Nephron (organoid): ENCODE results near the gene GRPEL1.

ENCODE experiments used
- H3K27ac Mint-ChIP-seq, 3 experiments: 2 replicates each; pipeline ENCODE4 v1.8.0; 2020; ENCODE audit warnings: mixed read lengths in 3 of 3, mild to moderate bottlenecking in 2 of 3, moderate library complexity in 1 of 3
- H3K27me3 Mint-ChIP-seq: 2 replicates; pipeline ENCODE4 v1.8.0; 2021; ENCODE audit warnings: low read depth, mild to moderate bottlenecking, moderate library complexity, mixed read lengths
- H3K36me3 Mint-ChIP-seq: 2 replicates; pipeline ENCODE4 v1.8.0; 2020; ENCODE audit warnings: low read depth, mixed read lengths
- H3K4me1 Mint-ChIP-seq: 2 replicates; pipeline ENCODE4 v1.8.0; 2020; ENCODE audit warnings: mixed read lengths
- H3K4me3 Mint-ChIP-seq, 3 experiments: 2 replicates each; pipeline ENCODE4 v1.8.0; 2020; ENCODE audit warnings: mild to moderate bottlenecking in 3 of 3, mixed read lengths in 3 of 3, moderate library complexity in 2 of 3
- H3K9me3 Mint-ChIP-seq: 2 replicates; pipeline ENCODE4 v1.8.0; 2020; ENCODE audit warnings: mixed read lengths
- CTCF ChIP-seq, 3 experiments: fragments of 200-600 bp; sonication (generic); IDR thresholded peaks; one replicate each; pipeline ENCODE4 v1.5.0; 2021; ENCODE audit warnings: antibody characterized with exemption in 3 of 3; ENCODE audit not compliant: unreplicated experiment in 3 of 3

GRPEL1 gene

GRCh38 chr4:7058792-7059191, 9.1 kb downstream of the GRPEL1 start:
- Mint-ChIP-seq H3K4me1 (peaks cover 5% of the 10 kb centered on the region), H3K27ac (no peak overlapping the region), H3K4me3 (no peak overlapping the region), H3K27me3 (no peaks in the 10 kb centered on the region), H3K36me3 (peaks cover 63% of the 10 kb centered on the region), H3K9me3 (no peaks in the 10 kb centered on the region)
- no peak for TF ChIP-seq CTCF (IDR thresholded peaks at IDR 0.05; ENCODE audit: unreplicated experiment in 3 of 3)

- Mint-ChIP-seq H3K27ac (no peak overlapping the region), H3K4me1 (no peaks in the 10 kb centered on the region)
- TF ChIP-seq CTCF (IDR thresholded peaks at IDR 0.05; ENCODE audit: unreplicated experiment in 3 of 3) = no peak
Measured at GRCh38 chr4:7055990-7056325, 11.9 kb downstream of the GRPEL1 start.

GRCh38 chr4:7055111-7055989, 12.5 kb downstream of the GRPEL1 start:
- Mint-ChIP-seq H3K9me3 (no peaks in the 10 kb centered on the region), H3K4me1 (no peaks in the 10 kb centered on the region), H3K27ac (no peak overlapping the region), H3K36me3 (peaks cover 34% of the 10 kb centered on the region), H3K27me3 (no peaks in the 10 kb centered on the region), H3K4me3 (no peak overlapping the region)
- TF ChIP-seq CTCF (IDR thresholded peaks at IDR 0.05; ENCODE audit: unreplicated experiment in 3 of 3) = no peak

More at GRCh38 chr4:7055990-7056325, 11.9 kb downstream of the GRPEL1 start:
- peaks cover 37% of the 10 kb centered on the region for H3K36me3 Mint-ChIP-seq
- no peaks in the 10 kb centered on the region for H3K9me3 Mint-ChIP-seq
- no peaks in the 10 kb centered on the region for H3K27me3 Mint-ChIP-seq
- H3K4me3 Mint-ChIP-seq = no peak overlapping the region

GRCh38 chr4:7054106-7054880, 13.6 kb downstream of the GRPEL1 start:
- Mint-ChIP-seq H3K4me3 (no peak overlapping the region), H3K36me3 (peaks cover 34% of the 10 kb centered on the region), H3K27me3 (no peaks in the 10 kb centered on the region), H3K27ac (no peak overlapping the region), H3K4me1 (no peaks in the 10 kb centered on the region), H3K9me3 (no peaks in the 10 kb centered on the region)
- TF ChIP-seq CTCF (IDR thresholded peaks at IDR 0.05; ENCODE audit: unreplicated experiment in 3 of 3) = no peak

GRCh38 chr4:7052923-7053715, 14.7 kb downstream of the GRPEL1 start:
- H3K4me1 Mint-ChIP-seq = peaks cover 5% of the 10 kb centered on the region
- no peak overlapping the region for H3K27ac Mint-ChIP-seq
- no peaks in the 10 kb centered on the region for H3K27me3 Mint-ChIP-seq
- H3K36me3 Mint-ChIP-seq = peaks cover 27% of the 10 kb centered on the region
- no peaks in the 10 kb centered on the region for H3K9me3 Mint-ChIP-seq
- no peak overlapping the region for H3K4me3 Mint-ChIP-seq
- TF ChIP-seq CTCF (IDR thresholded peaks at IDR 0.05; ENCODE audit: unreplicated experiment in 3 of 3) = no peak
